GM10248 (cell line): ENCODE data around the gene SPTBN2.

Experiments used
- CTCF ChIA-PET: fragments of 300-600 bp; sonication (Branson Sonifier 250); formaldehyde crosslinking; extraction: SDS; loops from one replicate; lab custom pipeline; 2021; ENCODE audit warnings: antibody characterized with exemption; lab: Yijun Ruan, JAX
- POLR2A ChIA-PET: fragments of 350-650 bp; sonication (Branson Sonifier 250); formaldehyde crosslinking; extraction: SDS; loops from one replicate; lab custom pipeline; 2020; ENCODE audit warnings: antibody characterized with exemption; lab: Yijun Ruan, JAX
- DNase-seq: peaks from one replicate; pipeline ENCODE4 v3.0.0; 2012; ENCODE audit errors: extremely low spot score
- TF ChIP-seq, protein P1 (sequence below): IDR thresholded peaks from 2 replicates; pipeline ENCODE4 v1.5.1; 2012; ENCODE audit warnings: mild to moderate bottlenecking, low read depth; ENCODE audit errors: extremely low read depth, missing control alignments, control extremely low read depth

Gene SPTBN2

DNA sequence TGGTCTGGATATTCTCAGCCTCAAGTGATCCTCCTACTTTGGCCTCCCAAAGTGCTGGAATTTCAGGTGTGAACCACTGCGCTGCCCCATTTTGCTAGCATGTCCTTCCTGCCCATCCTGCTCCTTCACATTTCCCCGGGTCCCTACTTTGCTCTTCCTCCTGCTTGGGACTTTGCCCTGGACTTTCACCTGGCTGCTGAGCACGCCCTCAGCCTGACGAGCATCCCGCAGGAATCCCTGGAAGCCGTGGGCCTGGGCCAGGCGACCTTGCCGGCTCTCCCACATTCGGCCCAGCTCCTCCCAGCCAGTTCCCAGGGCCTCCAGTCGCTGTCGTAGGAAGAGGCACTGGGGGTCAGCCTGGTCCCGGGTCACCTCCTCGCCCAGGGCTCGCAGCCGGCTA, 28.7 kb downstream of the SPTBN2 start:
- DNase-seq: no peak
- ChIA-PET POLR2A (no interaction called here), CTCF (interaction anchor here (1.9 to 2.6 kb wide), 2 partner anchors 22 to 133 kb away, joined by 4 to 12 read pairs; partner anchors contain the start of gene RBM4B)
- TF ChIP-seq, protein P1, sequence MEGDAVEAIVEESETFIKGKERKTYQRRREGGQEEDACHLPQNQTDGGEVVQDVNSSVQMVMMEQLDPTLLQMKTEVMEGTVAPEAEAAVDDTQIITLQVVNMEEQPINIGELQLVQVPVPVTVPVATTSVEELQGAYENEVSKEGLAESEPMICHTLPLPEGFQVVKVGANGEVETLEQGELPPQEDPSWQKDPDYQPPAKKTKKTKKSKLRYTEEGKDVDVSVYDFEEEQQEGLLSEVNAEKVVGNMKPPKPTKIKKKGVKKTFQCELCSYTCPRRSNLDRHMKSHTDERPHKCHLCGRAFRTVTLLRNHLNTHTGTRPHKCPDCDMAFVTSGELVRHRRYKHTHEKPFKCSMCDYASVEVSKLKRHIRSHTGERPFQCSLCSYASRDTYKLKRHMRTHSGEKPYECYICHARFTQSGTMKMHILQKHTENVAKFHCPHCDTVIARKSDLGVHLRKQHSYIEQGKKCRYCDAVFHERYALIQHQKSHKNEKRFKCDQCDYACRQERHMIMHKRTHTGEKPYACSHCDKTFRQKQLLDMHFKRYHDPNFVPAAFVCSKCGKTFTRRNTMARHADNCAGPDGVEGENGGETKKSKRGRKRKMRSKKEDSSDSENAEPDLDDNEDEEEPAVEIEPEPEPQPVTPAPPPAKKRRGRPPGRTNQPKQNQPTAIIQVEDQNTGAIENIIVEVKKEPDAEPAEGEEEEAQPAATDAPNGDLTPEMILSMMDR: no peak

- POLR2A ChIA-PET: no interaction called here
- TF ChIP-seq, protein P1: no peak
- CTCF ChIA-PET: interaction anchor here (0.7 to 2.6 kb wide), 3 partner anchors 10 to 135 kb away, joined by 3 to 12 read pairs (median 4); partner anchors contain the start of gene RBM4B
- no peak for DNase-seq
Observed at GRCh38 chr11:66698491-66698890, 30.5 kb downstream of the SPTBN2 start.

DNA sequence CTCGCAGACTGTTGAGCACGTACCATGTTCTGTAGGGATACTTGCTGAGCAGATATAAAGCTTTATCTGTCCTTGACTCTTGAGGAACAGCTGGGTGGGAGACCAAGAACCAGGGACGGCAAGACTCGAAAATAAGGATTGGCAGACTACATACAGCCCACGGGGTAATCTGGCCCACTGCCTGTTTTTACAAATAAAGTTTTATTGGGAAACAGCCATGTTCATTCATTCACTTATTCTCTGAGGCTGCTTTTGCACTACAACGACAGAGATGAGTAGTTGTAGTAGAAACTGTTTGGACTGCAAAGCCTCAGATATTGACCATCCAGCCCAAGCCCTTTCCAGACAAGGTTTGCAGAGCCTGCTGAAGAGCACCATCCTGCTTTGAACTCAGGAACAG, 31.0 kb downstream of the SPTBN2 start:
- TF ChIP-seq, protein P1: no peak
- ChIA-PET POLR2A (no interaction called here), CTCF (interaction anchor here (2.6 kb wide), 1 partner anchor 136 kb away, joined by 12 read pairs; no protein-coding TSS in a partner anchor)
- DNase-seq: no peak

DNA sequence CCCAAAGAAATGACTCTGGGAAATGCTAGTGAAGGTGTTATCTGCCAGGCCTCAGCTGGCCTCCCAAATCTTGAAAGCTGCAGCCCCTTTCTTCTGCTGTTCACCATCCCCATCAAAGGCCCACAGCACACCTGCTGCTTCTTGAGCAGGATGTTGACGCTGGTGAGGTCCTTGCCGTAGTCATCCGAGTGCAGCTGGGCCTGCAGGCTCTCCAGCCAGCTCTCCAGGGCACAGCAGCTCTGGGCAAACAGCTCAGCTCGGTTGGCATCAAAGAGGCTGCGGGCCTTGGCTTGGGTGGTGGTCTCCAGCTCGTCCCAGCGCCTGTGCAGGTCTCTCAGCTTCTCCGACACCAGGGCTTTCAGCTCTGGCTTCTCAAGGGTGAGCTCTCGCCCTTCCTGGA, 32.9 kb downstream of the SPTBN2 start:
- DNase-seq: no peak
- TF ChIP-seq, protein P1: no peak
- CTCF ChIA-PET: interaction anchor here (0.8 to 10.6 kb wide), 9 partner anchors 16 to 187 kb away, joined by 3 to 241 read pairs (median 4); partner anchors contain the start of genes RBM4B and RCE1
- POLR2A ChIA-PET: interaction anchor here (0.6 kb wide), 1 partner anchor 92 kb away, joined by 3 read pairs; no protein-coding TSS in a partner anchor

DNA sequence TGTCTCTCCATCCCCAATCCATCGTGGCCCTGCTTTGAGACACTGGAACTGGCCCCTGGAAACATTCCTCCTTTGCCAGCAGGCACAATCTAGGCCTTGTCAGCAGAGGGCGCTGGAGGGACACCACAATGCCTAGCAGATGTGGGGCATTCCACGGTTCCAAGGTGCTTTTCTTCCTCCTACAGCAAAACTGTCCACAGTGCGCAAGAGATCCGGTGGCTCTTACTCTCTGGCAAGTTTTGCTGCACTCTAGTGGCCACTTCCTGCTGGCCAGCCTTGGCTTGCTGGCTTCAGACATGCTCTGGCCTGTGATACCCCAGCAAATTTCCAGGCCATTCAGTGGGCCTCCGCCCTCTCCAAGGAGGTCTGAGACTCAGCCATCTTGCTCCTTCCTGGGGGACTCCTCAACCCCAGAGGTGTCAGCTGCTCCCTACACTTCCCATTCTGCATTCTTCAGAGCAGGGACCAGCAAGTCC, 34.2 kb downstream of the SPTBN2 start:
- CTCF ChIA-PET: interaction anchor here (0.5 to 10.6 kb wide), 16 partner anchors 13 to 253 kb away, joined by 3 to 241 read pairs (median 4); partner anchors contain the start of genes RBM4B, RCE1 and SPTBN2
- POLR2A ChIA-PET: no interaction called here
- DNase-seq: peak; percentile 90
- TF ChIP-seq, protein P1: peak; percentile 88

- TF ChIP-seq, protein P1: no peak
- DNase-seq: no peak
- ChIA-PET POLR2A (no interaction called here), CTCF (interaction anchor here (0.6 to 10.6 kb wide), 8 partner anchors 13 to 254 kb away, joined by 3 to 241 read pairs (median 4); partner anchors contain the start of gene RCE1)
Observed at GRCh38 chr11:66694056-66694410, 35.0 kb downstream of the SPTBN2 start.
